Testis (tissue), 3 donors: ENCODE results near the gene USE1. TPM values are rescaled to one million over a fixed set of nuclear protein-coding genes. Genes with fewer than 3 reads are reported as not detected.

Experiments used
- DNase-seq: peaks from one replicate; pipeline ENCODE4 v3.0.0-alpha.2; 2019
- H3K27ac ChIP-seq, 2 donors: fragments of 200-600 bp; sonication (generic); one replicate each; pipeline ENCODE4 v1.5.1; 2019
- H3K27me3 ChIP-seq: fragments of 200-600 bp; sonication (generic); one replicate; pipeline ENCODE4 v1.5.1; 2019
- H3K36me3 ChIP-seq: fragments of 200-600 bp; sonication (generic); one replicate; pipeline ENCODE4 v1.5.1; 2017; ENCODE audit warnings: low read depth; ENCODE audit errors: missing control alignments
- H3K4me1 ChIP-seq: fragments of 200-600 bp; sonication (generic); one replicate; pipeline ENCODE4 v1.5.1; 2019
- H3K4me3 ChIP-seq, 2 donors: fragments of 200-600 bp; sonication (generic); one replicate each; pipeline ENCODE4 v1.5.1; 2017 to 2019
- H3K9me3 ChIP-seq: fragments of 200-600 bp; sonication (generic); one replicate; pipeline ENCODE4 v1.5.1; 2017
- CTCF ChIP-seq, 3 experiments: fragments of 450-650 bp in 2 of 3; fragments of 200-600 bp in 1 of 3; sonication (generic) in 1 of 3; IDR thresholded peaks; one replicate each; pipeline ENCODE4 v1.5.1; 2016 to 2019; ENCODE audit warnings: antibody characterized with exemption in 3 of 3, mild to moderate bottlenecking in 2 of 3, moderate library complexity in 1 of 3
- POLR2A ChIP-seq: fragments of 450-650 bp; IDR thresholded peaks from one replicate; pipeline ENCODE4 v1.6.1; 2017; ENCODE audit warnings: antibody characterized with exemption, mild to moderate bottlenecking, moderate library complexity
- WGBS, 2 donors: methylation state at CpG; one replicate each; pipeline ENCODE4 v1.1.5; 2018; 5-methylcytosine and 5-hydroxymethylcytosine counted together
- intact Hi-C: fragments of 100-400 bp; cut with DNase I; formaldehyde crosslinking; loops from one replicate; pipeline ENCODE4 v1.15.1; 2023; ENCODE audit warnings: low total_unique reads
- polyA plus RNA-seq: library from polyadenylated mRNA; stranded (reverse); fragments of 350-450 nt; fragmentation: Illumina TruSeq; extraction: RNeasy Lipid Tissue Mini Kit (QIAGEN cat#74804); gene quantifications from one replicate; pipeline ENCODE4 v1.2.3, GENCODE V29; 2014; ENCODE audit warnings: low read depth, low replicate concordance; ENCODE audit not compliant: insufficient read depth
- total RNA-seq, 2 donors: library from RNA; depleted of rRNA; stranded (reverse); fragments of >200 nt; gene quantifications; one replicate each; pipeline ENCODE4 v1.2.3, GENCODE V29; 2016

The USE1 gene
- total and polyA plus RNA-seq, 3 donors from 2014 or later: 15.8 to 33.3 (median 23.8) TPM

- intact Hi-C loops: no loop called here
- H3K36me3 ChIP-seq: no peaks in the 10 kb centered on the region
- H3K4me3 ChIP-seq: peak within 1 kb of the TSS; percentile 71 to 80
- peaks cover 39% of the 10 kb centered on the region for H3K4me1 ChIP-seq
- H3K27me3 ChIP-seq: no peaks in the 10 kb centered on the region
- no peak for DNase-seq
- H3K9me3 ChIP-seq: no peaks in the 10 kb centered on the region
- peak within 1 kb of the TSS; percentile 79 to 82 for H3K27ac ChIP-seq
- TF ChIP-seq POLR2A: no peak
- no peak for TF ChIP-seq CTCF (IDR thresholded peaks at IDR 0.05)
- 1% methylated on average over 37 of the region's 72 CpGs; no CpG with 5 or more reads in 1 of the 2 donors for WGBS, 2 donors
Observed at GRCh38 chr19:17245535-17245984, 30.4 kb downstream of the USE1 start, which contains the start of gene NR2F6. NR2F6 (minus strand) TSS chr19:17245919; CDS start chr19:17245220, 699 bp downstream.

GRCh38 chr19:17246681-17247425 is 31.7 kb downstream of the USE1 start:
- H3K36me3 ChIP-seq: no peaks in the 10 kb centered on the region
- peak overlapping the region; percentile 73 to 82 for H3K27ac ChIP-seq
- intact Hi-C loops: no loop called here
- no peak for TF ChIP-seq POLR2A
- TF ChIP-seq CTCF (IDR thresholded peaks at IDR 0.05): no peak
- H3K4me3 ChIP-seq: peak overlapping the region; percentile 45 to 71
- H3K4me1 ChIP-seq: peaks cover 31% of the 10 kb centered on the region
- peak; percentile 54 for DNase-seq
- no peaks in the 10 kb centered on the region for H3K9me3 ChIP-seq
- no peaks in the 10 kb centered on the region for H3K27me3 ChIP-seq
- WGBS, 2 donors: 10 to 11% methylated on average over 18 to 21 of the region's 21 CpGs

GRCh38 chr19:17248011-17248776 is 33.0 kb downstream of the USE1 start:
- Histone ChIP-seq H3K36me3 (no peaks in the 10 kb centered on the region), H3K27ac (no peak overlapping the region), H3K9me3 (no peaks in the 10 kb centered on the region), H3K4me1 (peaks cover 19% of the 10 kb centered on the region), H3K27me3 (no peaks in the 10 kb centered on the region), H3K4me3 (no peak overlapping the region)
- TF ChIP-seq POLR2A (no peak), CTCF (IDR thresholded peaks at IDR 0.05) (no peak)
- intact Hi-C loops: no loop called here
- no peak for DNase-seq
- WGBS, 2 donors: 60 to 70% methylated on average over 19 to 21 of the region's 21 CpGs

GRCh38 chr19:17249887-17250548 is 34.9 kb downstream of the USE1 start:
- intact Hi-C loops: no loop called here
- TF ChIP-seq POLR2A (no peak), CTCF (IDR thresholded peaks at IDR 0.05) (no peak)
- Histone ChIP-seq H3K9me3 (no peaks in the 10 kb centered on the region), H3K4me3 (no peak overlapping the region), H3K27me3 (no peaks in the 10 kb centered on the region), H3K27ac (no peak overlapping the region), H3K36me3 (no peaks in the 10 kb centered on the region), H3K4me1 (peaks cover 13% of the 10 kb centered on the region)
- DNase-seq: no peak
- WGBS, 2 donors: 81 to 88% methylated on average over 13 to 14 of the region's 15 CpGs
